22Rv1 (cell line): ENCODE data around the gene TDP1.

Experiments
- H3K27ac ChIP-seq: fragments of 450-650 bp; 2 replicates; pipeline ENCODE4 v1.5.1; 2017
- CTCF ChIP-seq: fragments of 450-650 bp; IDR thresholded peaks from 2 replicates; pipeline ENCODE4 v1.5.1; 2017; ENCODE audit warnings: mild to moderate bottlenecking
- ZFX ChIP-seq: fragments of 450-650 bp; IDR thresholded peaks from 2 replicates; pipeline ENCODE4 v1.6.1; 2017; ENCODE audit warnings: antibody characterized with exemption, borderline replicate concordance

The TDP1 gene

GRCh38 chr14:89941830-89942377 lies 13.8 kb upstream of the TDP1 start:
- no peak overlapping the region for H3K27ac ChIP-seq
- TF ChIP-seq CTCF (no peak), ZFX (no peak)

- TF ChIP-seq CTCF (no peak), ZFX (no peak)
- H3K27ac ChIP-seq, result no peak overlapping the region
Observed at GRCh38 chr14:89947344-89947743, 8.4 kb upstream of the TDP1 start.

- TF ChIP-seq CTCF (no peak), ZFX (no peak)
- H3K27ac ChIP-seq, result no peak overlapping the region
Observed at GRCh38 chr14:89952576-89952975, 3.2 kb upstream of the TDP1 start.

GRCh38 chr14:89953602-89954001 lies 2.1 kb upstream of the TDP1 start:
- peak overlapping the region; percentile 97 for H3K27ac ChIP-seq
- TF ChIP-seq CTCF, result no peak

- peak within 1 kb of the TSS; percentile 97 for H3K27ac ChIP-seq
- TF ChIP-seq ZFX (no peak), CTCF (peak; percentile 49)
Observed at GRCh38 chr14:89954070-89955021, 1.4 kb upstream of the TDP1 start, which contains the start of gene EFCAB11. EFCAB11 (minus strand) TSS chr14:89954730; CDS start chr14:89954660, 70 bp downstream.

- no peak for TF ChIP-seq ZFX
- peak overlapping the region; percentile 97 for H3K27ac ChIP-seq
Observed at GRCh38 chr14:89955022-89955744, 544 bp upstream of the TDP1 start.

GRCh38 chr14:89956661-89957009 lies 908 bp downstream of the TDP1 start:
- peak overlapping the region; percentile 97 for H3K27ac ChIP-seq
- TF ChIP-seq ZFX (no peak), CTCF (no peak)
